ENCODE data around the gene ASZ1.
"Not testable (repeated sequence)": the region's sequence is repeated elsewhere in the genome, so short reads cannot be mapped to it uniquely, and the experiment has no call there.

Gene ASZ1

GRCh38 chr7:117427258-117427701 lies at the start of gene ASZ1:
ASZ1 (minus strand) TSS chr7:117427493; CDS start chr7:117427460, 33 bp downstream.
- DNase-seq (ENCODE audit: low spot score) = no peak

DNA sequence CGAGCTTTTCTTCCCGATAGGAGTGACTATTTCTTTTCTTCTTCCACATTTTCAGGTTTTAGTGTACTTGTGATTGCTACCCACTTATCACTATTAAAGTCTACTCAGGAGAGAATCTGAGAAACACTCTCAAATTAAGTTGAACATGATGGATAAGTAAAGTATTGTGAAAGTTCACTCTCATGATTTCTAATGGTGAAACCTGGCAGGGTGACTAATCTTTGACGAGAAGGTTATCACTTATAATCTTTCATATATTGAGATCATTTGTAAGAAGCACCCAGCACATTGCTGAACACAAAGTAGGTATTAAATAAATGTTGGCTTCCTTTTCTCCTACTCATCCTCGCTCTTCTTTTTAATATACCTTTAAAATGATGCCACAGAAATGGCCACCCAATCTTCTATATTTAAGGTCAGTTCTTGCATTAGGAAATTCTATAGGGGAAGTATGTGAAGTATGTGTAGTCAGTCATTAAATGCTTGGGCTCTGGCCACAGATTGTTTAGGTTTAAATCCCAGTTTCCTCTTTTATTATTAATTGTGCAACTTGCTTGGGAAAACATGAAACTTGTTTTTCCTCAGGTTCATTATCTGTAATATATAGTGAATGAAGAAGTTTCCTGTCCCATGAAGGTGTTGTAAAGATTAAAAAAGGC lies 49.4 kb upstream of the ASZ1 start:
- DNase-seq (ENCODE audit: low spot score) = no peak

DNA sequence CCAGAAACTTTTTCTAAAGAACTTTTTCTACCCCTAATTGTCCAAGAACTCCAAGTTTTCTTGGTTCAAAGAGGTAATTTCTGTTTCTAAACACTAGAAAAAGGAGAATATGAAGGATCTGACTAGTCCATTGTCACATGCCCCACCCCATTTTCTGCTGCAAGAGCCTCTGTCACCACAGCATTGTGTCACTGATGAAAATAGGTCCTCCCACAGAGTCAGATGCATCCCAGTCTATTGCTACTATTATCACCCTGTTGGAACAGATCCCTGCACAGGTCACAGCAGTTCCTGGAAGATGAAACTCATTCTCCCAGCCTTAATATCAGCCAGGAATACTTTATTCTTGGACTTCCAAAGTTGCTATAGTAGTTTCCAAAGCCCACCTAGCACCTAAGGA lies 45.0 kb upstream of the ASZ1 start:
- no peak for DNase-seq (ENCODE audit: low spot score)

GRCh38 chr7:117470777-117471176 lies 43.5 kb upstream of the ASZ1 start:
- no peak for DNase-seq (ENCODE audit: low spot score)

DNA sequence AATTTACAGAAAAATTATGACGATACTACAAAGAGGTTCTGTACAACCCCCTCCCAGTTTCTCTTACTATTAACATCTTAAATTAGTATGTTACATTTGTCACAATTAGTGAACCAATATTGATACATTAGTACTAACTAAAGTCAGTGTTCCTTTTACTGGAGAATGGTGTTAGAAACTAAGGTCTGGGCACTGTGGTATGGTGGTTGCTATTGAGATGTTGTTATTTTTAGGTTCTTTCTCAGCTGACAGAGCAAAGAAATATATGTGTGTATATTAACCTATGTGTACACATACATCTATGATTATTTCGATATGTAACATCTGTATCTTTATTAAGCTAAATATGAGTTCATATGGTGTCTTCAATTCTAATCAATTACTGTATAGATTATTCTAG lies 40.9 kb upstream of the ASZ1 start:
- DNase-seq (ENCODE audit: low spot score) = no peak

GRCh38 chr7:117460815-117461214 lies 33.5 kb upstream of the ASZ1 start:
- not testable (repeated sequence) for DNase-seq (ENCODE audit: low spot score)

- no peak for DNase-seq (ENCODE audit: low spot score)
These were observed 32.4 kb upstream of the ASZ1 start for GRCh38 chr7:117459735-117460134.

DNA sequence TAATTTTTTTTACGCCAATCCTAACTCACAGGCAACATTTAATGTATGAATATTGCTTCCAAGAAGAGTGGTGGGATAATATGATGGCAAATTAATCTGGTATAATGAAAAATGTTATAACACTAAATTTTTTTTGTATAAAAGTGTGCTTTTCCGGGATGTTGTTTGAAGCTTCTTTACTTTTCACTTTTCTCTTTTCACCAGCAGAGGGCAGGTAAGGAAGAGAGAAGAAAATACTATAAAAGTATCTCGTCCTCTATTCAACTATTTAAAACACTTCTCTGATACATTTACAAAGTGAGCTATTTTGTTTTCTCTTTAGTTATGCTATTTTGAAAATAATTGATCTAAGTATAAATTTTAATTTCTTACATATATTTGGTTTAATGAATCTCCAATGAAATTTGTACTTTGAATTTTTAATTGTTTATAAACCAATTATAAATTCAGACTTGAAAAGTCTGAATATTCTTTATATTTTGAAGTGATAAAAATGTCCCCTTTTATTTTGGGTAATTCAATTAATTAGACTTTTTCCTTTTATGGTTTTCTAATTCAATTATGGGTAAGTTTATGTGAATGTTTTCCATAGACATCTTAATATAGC lies 31.8 kb upstream of the ASZ1 start:
- DNase-seq (ENCODE audit: low spot score) = no peak

DNA sequence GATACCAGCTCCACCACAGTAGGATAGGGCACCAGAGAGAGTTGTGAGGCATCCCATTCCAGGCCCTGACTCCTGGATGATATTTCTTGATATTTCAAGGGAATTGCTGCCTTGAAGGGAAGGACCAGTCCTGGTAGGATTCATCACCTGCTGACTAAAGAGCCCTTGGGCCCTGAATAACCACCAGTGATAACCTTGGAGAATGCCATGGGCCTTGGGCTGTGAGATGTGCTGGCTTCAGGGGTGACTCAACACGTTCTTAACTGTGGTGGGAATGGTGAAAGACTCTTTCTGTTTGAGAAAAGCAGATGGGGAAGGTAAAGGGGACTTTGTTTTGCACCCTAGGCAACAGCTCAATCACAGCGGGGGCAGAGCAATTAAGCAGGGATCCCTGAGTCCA lies 21.4 kb upstream of the ASZ1 start:
- no peak for DNase-seq (ENCODE audit: low spot score)

DNA sequence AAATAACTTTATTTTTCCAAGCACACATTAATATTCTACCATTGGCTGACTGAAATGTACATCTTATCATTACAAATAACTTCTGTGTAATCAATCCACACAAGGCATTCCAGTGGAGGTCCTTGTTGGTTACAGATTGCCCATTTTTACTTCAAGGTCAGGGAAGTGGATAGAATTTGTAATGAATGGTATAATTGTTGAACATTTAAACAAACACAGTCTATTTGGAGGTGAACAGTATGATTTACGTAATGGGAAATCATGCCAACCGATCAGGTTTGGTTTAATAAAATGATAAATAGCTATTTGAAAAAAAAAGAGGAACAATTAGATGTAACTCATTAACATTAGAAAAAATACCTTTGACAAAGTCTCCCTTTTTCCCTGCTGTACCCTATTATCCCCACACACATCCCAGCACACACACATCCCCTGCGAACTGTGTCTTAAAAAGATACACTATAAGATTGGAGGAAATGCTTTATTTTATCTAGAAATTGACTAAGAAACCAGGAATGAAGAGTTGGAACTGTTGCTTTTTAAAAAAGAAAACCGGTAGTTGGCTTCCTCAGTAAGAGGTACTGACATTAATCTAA lies 19.0 kb upstream of the ASZ1 start:
- DNase-seq (ENCODE audit: low spot score) = no peak

DNA sequence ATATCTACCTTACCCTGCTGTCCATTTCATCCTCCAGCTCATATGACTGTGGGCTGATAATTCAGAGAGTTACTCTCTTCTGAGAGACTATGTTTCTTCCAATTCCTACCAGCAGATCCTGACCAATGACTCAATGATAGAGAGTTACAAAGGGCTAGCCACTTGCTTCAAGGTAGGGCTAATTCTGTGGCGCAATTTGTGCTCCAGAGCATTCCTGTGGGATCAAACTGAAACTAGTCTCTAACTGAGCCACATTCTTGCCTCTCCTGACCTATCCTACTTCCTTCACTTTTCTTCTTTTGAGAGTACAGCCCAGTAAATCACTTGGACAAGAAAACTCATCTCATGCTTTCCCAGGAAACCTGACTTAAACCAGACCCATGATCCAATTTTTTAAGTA lies 17.9 kb upstream of the ASZ1 start:
- DNase-seq (ENCODE audit: low spot score) = no peak

DNA sequence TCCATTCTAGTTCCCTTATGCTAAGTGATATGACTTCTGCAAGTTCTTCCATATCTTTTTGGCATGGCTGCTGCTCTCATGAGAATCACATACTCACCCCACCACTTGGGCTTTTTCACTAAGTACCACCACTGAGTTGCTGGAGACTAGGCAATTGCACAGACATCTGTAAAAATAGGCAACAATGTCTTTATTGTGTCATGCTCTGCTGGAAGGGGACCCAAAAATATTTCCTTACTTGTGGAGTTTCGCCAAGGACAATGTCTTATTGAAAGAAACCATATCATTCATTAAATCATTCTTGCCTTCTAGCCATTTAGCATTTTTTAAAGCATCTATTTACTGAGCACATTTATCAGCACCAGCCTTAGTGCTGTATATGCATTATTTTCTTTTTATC lies 17.4 kb upstream of the ASZ1 start:
- no peak for DNase-seq (ENCODE audit: low spot score)

DNA sequence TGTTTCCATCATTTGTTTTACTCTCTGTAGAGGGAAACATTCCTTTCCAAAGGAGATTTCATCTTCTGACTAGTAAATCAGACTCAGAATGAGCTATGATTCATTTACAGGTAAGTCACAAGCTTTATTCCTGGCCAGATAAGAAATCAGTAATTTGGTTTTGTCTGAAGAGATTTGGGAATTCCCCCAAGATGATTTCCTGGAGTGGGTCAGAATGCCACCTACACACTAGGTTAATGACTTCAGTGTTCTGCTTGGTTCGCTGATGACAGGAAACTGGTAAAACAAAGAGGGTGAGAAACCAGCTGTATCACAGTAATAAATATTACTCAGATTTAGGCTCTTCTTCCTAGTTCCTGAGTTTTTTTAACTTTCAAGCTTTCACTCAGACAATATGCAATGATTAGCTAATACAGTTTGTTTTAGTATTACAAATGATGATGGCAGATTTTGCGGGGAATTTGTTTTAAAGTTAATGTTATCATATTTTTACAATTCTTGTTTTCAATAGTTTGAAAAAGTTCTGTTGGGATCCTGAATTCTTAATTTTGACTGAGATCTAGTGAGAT lies 8.3 kb upstream of the ASZ1 start:
- DNase-seq (ENCODE audit: low spot score) = no peak

DNA sequence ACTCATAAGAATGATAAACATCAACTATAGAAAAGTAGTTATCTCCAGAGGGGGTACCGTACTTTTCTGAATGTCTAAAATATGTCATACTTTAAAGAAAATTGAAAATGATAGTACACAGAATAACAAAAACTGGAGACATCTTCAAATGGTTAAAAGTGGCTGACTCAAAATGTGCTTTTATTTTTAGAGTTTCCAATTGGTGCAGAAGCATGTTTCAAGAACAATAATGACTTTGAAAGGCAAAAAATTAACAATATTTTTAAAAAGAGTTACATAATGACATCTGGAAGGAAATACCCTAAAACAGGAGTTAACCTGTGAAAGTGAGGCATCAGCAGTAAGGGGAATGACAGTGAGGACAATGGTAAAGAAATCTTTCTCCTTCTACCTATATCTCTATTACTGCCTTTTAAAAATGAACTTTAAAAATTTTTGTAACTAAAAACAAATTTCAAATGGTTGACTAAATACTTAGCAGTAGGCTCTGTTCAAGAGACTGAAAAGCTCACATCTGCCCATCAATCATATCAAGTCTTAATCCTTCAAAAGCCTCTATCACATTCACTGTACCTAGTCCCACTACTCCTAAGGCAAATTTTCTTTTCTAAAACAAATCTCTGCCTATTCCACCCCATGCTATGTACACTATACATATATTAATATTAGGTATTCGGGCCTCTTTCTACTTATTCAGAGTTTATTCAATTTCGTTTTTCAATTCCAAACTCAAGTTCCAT lies 3.0 kb downstream of the ASZ1 start:
- no peak for DNase-seq (ENCODE audit: low spot score)

DNA sequence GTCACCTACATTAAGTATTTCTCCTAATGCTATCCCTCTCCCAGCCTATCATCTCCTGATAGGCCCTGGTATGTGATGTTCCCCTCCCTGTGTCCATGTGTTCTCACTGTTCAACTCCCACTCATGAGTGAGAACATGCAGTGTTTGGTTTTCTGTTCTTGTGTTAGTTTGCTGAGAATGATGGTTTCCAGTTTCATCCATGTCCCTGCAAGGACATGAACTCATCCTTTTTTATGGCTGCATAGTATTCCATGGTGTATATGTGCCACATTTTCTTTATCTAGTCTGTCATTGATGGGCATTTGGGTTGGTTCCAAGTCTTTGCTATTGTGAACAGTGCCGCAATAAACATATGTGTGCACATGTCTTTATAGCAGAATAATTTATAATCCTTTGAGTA lies 12.7 kb downstream of the ASZ1 start:
- not testable (repeated sequence) for DNase-seq (ENCODE audit: low spot score)

GRCh38 chr7:117412946-117413559 lies 14.2 kb downstream of the ASZ1 start:
- DNase-seq (ENCODE audit: low spot score) = no peak

GRCh38 chr7:117412390-117412789 lies 14.9 kb downstream of the ASZ1 start:
- DNase-seq (ENCODE audit: low spot score) = no peak

GRCh38 chr7:117411539-117411938 lies 15.8 kb downstream of the ASZ1 start:
- no peak for DNase-seq (ENCODE audit: low spot score)

DNA sequence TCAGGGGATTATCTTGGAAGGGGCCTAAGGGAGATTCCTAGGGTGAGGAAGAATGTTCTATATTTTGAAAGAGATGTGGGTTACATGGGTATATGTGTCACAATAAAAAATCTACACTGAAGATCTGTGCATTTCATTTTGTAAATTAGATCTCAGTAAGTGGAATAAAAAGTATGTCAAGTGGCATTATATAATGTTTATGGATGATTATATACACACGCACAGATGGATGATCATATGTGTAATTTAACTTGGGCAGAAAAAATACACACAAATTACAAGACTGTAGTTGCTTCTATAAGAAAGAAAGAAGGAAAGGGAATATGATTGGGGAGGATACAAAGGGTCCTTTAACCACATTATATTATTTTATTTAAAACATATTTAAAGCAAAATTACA lies 18.5 kb downstream of the ASZ1 start:
- no peak for DNase-seq (ENCODE audit: low spot score)

DNA sequence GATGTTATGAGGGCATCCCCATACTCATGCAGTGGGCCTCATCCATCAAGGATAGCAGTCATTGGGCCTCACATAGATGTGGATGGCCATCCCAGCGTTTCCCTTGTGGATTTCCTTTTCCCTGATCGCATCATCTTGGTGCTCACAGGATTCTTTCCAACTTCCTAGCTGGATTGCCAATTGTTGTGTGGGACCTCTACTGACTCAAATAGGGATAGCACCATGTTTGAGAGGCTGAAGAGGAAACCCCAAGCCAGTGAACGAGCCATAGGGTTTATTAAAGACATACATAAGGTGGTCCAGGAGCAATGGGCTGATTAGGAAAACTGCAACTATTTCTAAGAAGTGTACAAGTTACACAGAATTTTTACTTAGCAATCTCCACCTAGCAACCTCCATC lies 21.8 kb downstream of the ASZ1 start:
- no peak for DNase-seq (ENCODE audit: low spot score)

DNA sequence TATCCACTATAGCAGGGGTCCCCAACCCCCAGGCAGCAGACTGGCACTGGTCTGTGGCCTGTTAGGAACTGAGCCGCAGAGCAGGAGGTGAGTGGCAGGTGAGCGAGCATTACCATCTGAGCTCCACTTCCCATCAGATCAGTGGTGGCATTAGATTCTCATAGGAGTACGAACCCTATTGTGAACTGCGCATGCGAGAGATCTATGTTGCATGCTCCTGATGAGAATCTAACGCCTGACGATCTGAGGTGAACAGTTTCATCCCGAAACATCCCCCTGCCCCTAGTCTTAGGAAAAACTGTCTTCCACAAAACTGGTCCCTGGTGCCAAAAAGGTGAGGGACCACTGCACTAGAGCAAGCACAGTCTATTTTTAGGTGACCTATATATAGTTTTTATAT lies 23.6 kb downstream of the ASZ1 start:
- no peak for DNase-seq (ENCODE audit: low spot score)

DNA sequence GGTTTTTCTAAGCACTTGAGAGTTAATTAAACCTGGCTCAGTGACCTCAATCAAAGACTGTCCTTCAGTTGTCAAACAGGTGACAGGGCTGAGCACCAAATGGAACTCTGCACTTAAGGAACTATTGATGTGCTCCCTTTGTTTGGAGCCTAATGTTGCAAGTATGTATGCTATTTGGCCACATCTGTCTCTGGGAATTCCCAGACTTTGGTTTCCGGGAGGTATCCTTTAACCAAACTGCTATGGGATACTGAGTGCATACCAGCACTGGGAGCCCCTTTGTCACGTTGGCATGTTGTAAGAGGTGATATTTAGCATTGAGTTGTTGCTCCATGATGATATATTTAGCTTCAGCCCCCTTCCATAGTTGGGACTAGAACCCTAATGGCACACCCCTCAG lies 25.2 kb downstream of the ASZ1 start:
- DNase-seq (ENCODE audit: low spot score) = no peak

All from HuH-7.5 (cell line).